Parathyroid adenoma (tissue), 2 donors: ENCODE measurements around the gene DCX.

ENCODE experiments used
- H2AFZ ChIP-seq: fragments of 300-600 bp; sonication (generic); one replicate; pipeline ENCODE4 v1.7.0; 2017; ENCODE audit warnings: antibody characterized with exemption, mild to moderate bottlenecking
- H3K27ac ChIP-seq: fragments of 300-600 bp; sonication (generic); one replicate; pipeline ENCODE4 v1.7.0; 2017
- H3K27me3 ChIP-seq: fragments of 300-600 bp; sonication (generic); one replicate; pipeline ENCODE4 v1.7.0; 2017; ENCODE audit warnings: low read length; ENCODE audit not compliant: control insufficient read depth, insufficient read depth
- H3K36me3 ChIP-seq: fragments of 300-600 bp; sonication (generic); one replicate; pipeline ENCODE4 v1.7.0; 2017; ENCODE audit warnings: low read length; ENCODE audit not compliant: control insufficient read depth, insufficient read depth
- H3K4me1 ChIP-seq: fragments of 300-600 bp; sonication (generic); one replicate; pipeline ENCODE4 v1.7.0; 2017; ENCODE audit warnings: control low read depth
- H3K4me2 ChIP-seq: fragments of 300-600 bp; sonication (generic); one replicate; pipeline ENCODE4 v1.7.0; 2017; ENCODE audit warnings: low read length
- H3K4me3 ChIP-seq: fragments of 300-600 bp; sonication (generic); one replicate; pipeline ENCODE4 v1.7.0; 2017; ENCODE audit warnings: low read depth, low read length
- H3K79me2 ChIP-seq: fragments of 300-600 bp; sonication (generic); one replicate; pipeline ENCODE4 v1.7.0; 2017; ENCODE audit warnings: control low read depth
- H3K9ac ChIP-seq: fragments of 300-600 bp; sonication (generic); one replicate; pipeline ENCODE4 v1.7.0; 2017; ENCODE audit warnings: mild to moderate bottlenecking
- H3K9me3 ChIP-seq: fragments of 300-600 bp; sonication (generic); one replicate; pipeline ENCODE4 v1.7.0; 2017; ENCODE audit warnings: low read length; ENCODE audit not compliant: control insufficient read depth
- TF ChIP-seq, protein P1 (sequence below): fragments of 300-600 bp; sonication (generic); IDR thresholded peaks from one replicate; pipeline ENCODE4 v1.7.0; 2017; ENCODE audit warnings: antibody characterized with exemption, mild to moderate bottlenecking
- donor health status: primary hyperparathyroidism.

The DCX gene

DNA sequence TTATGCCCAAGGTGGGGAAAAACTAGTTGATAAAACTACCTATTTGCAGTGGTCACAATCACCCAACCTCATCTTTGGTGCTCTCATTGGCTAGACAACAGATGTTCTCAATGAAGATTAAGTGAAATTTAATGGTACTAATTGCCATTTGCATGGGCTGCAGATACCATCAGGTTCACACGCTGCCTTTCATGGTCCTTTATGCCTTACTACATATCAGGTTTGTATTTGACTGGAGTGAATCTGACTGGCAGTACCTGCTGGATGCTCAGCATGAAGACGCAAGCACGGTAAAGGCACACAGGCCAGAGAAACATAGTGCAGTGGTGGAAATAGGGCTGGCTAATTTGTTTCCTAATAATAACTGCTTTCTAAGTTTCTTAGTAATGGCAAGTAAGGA lies 48.3 kb downstream of the DCX start:
- H3K79me2 ChIP-seq = no peaks in the 10 kb centered on the region
- H2AFZ ChIP-seq = no peak overlapping the region
- TF ChIP-seq, protein P1, sequence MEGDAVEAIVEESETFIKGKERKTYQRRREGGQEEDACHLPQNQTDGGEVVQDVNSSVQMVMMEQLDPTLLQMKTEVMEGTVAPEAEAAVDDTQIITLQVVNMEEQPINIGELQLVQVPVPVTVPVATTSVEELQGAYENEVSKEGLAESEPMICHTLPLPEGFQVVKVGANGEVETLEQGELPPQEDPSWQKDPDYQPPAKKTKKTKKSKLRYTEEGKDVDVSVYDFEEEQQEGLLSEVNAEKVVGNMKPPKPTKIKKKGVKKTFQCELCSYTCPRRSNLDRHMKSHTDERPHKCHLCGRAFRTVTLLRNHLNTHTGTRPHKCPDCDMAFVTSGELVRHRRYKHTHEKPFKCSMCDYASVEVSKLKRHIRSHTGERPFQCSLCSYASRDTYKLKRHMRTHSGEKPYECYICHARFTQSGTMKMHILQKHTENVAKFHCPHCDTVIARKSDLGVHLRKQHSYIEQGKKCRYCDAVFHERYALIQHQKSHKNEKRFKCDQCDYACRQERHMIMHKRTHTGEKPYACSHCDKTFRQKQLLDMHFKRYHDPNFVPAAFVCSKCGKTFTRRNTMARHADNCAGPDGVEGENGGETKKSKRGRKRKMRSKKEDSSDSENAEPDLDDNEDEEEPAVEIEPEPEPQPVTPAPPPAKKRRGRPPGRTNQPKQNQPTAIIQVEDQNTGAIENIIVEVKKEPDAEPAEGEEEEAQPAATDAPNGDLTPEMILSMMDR = no peak
- H3K36me3 ChIP-seq = no peaks in the 10 kb centered on the region
- H3K4me3 ChIP-seq = no peak overlapping the region
- no peak overlapping the region for H3K9ac ChIP-seq
- no peaks in the 10 kb centered on the region for H3K4me1 ChIP-seq
- H3K4me2 ChIP-seq = no peak overlapping the region
- H3K27ac ChIP-seq = no peak overlapping the region
- no peaks in the 10 kb centered on the region for H3K27me3 ChIP-seq
- H3K9me3 ChIP-seq = no peaks in the 10 kb centered on the region

DNA sequence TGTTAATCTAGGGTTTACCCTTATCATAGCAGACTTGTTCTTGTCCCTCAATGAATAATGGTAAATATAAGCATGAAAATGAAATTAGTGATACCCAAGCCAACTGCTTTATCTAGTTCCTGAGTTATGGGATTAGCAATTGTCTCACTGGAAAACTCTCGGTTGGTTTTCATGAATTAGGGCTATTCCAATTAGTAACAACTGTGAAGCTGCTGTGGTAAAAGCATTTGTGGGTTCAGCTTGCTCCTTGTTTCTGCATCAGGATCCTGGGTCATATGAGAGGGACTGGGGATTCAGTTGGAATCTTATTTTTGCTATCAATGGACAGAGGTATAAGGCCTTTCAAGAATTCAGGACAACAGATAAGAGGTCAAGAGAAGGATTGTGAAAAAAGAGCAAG lies 50.2 kb downstream of the DCX start:
- no peaks in the 10 kb centered on the region for H3K79me2 ChIP-seq
- no peak overlapping the region for H3K27ac ChIP-seq
- no peak overlapping the region for H2AFZ ChIP-seq
- no peaks in the 10 kb centered on the region for H3K27me3 ChIP-seq
- H3K4me1 ChIP-seq = no peaks in the 10 kb centered on the region
- TF ChIP-seq, protein P1 = no peak
- no peaks in the 10 kb centered on the region for H3K36me3 ChIP-seq
- H3K9ac ChIP-seq = no peak overlapping the region
- no peak overlapping the region for H3K4me2 ChIP-seq
- H3K4me3 ChIP-seq = no peak overlapping the region
- no peaks in the 10 kb centered on the region for H3K9me3 ChIP-seq

DNA sequence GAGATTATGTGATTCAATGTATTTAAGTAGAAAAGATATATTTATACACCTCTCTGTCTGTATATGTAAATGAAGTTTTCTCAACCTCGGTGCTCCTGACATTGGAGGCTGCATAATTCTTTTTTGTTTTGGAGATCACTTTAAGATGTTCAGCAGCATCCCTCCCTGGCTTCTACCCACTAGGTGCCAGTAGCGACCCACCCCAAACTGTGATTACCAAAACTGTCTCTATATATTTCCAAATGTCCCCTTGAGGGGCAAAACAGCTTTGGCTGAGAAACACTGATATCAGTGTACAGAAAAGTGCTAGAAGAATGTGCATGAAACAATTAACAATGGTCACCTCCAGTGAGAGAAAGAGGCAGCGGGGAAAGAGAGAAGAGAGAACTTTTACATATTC lies 51.2 kb downstream of the DCX start:
- no peak overlapping the region for H3K27ac ChIP-seq
- H3K79me2 ChIP-seq = no peaks in the 10 kb centered on the region
- H3K9me3 ChIP-seq = no peaks in the 10 kb centered on the region
- H3K36me3 ChIP-seq = no peaks in the 10 kb centered on the region
- TF ChIP-seq, protein P1 = no peak
- no peak overlapping the region for H3K4me2 ChIP-seq
- no peak overlapping the region for H2AFZ ChIP-seq
- H3K9ac ChIP-seq = no peak overlapping the region
- H3K4me1 ChIP-seq = no peaks in the 10 kb centered on the region
- no peaks in the 10 kb centered on the region for H3K27me3 ChIP-seq
- H3K4me3 ChIP-seq = no peak overlapping the region

DNA sequence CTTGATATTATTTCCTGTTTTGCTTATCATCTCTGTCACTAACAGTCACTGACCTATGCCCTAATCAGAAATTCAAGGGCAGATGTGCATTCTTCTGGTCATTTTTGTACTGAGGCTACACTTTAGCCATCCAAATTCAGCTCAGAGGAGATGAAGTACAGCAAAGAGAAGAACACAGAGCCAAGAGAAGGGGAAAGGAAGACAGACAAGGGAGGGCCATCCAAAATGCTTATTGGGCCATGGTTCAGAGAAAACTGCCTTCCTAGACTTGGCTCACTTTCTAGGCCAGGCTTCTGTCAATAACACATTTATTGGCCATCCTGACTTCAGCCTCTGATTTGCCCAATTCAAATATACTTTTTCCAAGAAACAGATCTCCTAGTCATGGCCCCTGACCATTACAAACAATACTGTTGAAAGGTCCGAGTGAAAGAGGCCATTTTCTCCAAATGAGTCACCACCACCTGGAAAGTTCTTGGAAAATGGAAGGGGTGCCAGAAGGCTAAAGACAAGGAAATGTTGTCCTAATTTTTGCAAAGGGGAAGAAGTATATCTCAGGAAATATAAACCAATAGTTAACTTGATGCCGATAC lies 56.4 kb downstream of the DCX start:
- Histone ChIP-seq H3K27ac (no peak overlapping the region), H3K27me3 (no peaks in the 10 kb centered on the region), H3K36me3 (no peaks in the 10 kb centered on the region), H3K9me3 (no peaks in the 10 kb centered on the region), H3K4me2 (no peak overlapping the region), H2AFZ (no peak overlapping the region), H3K79me2 (no peaks in the 10 kb centered on the region), H3K9ac (no peak overlapping the region), H3K4me1 (no peaks in the 10 kb centered on the region), H3K4me3 (no peak overlapping the region)
- TF ChIP-seq, protein P1 = no peak

DNA sequence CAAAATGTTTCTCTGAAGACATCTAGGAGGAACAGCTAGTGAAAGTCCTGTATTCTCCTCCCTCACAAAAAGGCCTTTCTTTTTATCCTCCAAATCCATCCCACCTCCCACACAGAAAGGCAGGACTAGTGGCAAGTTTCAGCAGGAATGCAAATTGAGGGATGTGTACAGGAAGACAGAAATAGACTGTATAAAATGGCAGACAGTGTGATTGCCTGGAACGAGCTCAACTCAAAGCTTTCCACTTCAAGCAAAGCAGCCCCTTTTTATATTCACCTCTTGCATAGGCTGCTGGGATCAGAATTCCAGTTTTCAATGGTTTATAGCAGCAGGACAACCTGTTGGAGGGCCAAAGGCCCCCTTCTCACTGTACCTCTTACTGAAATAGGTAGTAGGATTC lies 57.5 kb downstream of the DCX start:
- no peaks in the 10 kb centered on the region for H3K4me1 ChIP-seq
- H3K4me2 ChIP-seq = no peak overlapping the region
- no peaks in the 10 kb centered on the region for H3K27me3 ChIP-seq
- H3K9ac ChIP-seq = no peak overlapping the region
- H3K9me3 ChIP-seq = no peaks in the 10 kb centered on the region
- no peak overlapping the region for H2AFZ ChIP-seq
- no peak overlapping the region for H3K27ac ChIP-seq
- no peaks in the 10 kb centered on the region for H3K79me2 ChIP-seq
- TF ChIP-seq, protein P1 = no peak
- H3K4me3 ChIP-seq = no peak overlapping the region
- H3K36me3 ChIP-seq = no peaks in the 10 kb centered on the region
